Neural progenitor cell (in vitro differentiated cells): ENCODE results near the gene PBX3.

ENCODE experiments used
- CTCF ChIP-seq: fragments of 200-600 bp; sonication (generic); IDR thresholded peaks from 2 replicates; pipeline ENCODE4 v1.5.1; 2017; ENCODE audit warnings: antibody characterized with exemption, mild to moderate bottlenecking
- EZH2 ChIP-seq: fragments of 200-600 bp; sonication (generic); IDR thresholded peaks from 2 replicates; pipeline ENCODE4 v1.6.1; 2017; ENCODE audit warnings: antibody characterized with exemption, mild to moderate bottlenecking, moderate library complexity

- TF ChIP-seq CTCF (no peak), EZH2 (no peak)
Measured at GRCh38 chr9:125757834-125758233, 10.7 kb downstream of the PBX3 start.
